IPS DF 19.7 (cell line): ENCODE data around the gene HS3ST5.
"Not testable (repeated sequence)": the region's sequence is repeated elsewhere in the genome, so short reads cannot be mapped to it uniquely, and the experiment has no call there.

ENCODE experiments used
- DNase-seq: peaks from one replicate; pipeline ENCODE4 v3.0.0-alpha.2; 2013; ENCODE audit warnings: low read depth, low spot score

The HS3ST5 gene

GRCh38 chr6:114155763-114156162, 187.1 kb downstream of the HS3ST5 start:
- no peak for DNase-seq

- DNase-seq: no peak
Observed at GRCh38 chr6:114154812-114155211, 188.0 kb downstream of the HS3ST5 start.

GRCh38 chr6:114153448-114153847, 189.4 kb downstream of the HS3ST5 start:
- no peak for DNase-seq

GRCh38 chr6:114151064-114151690, 191.6 kb downstream of the HS3ST5 start:
- DNase-seq: no peak

GRCh38 chr6:114149182-114149581, 193.6 kb downstream of the HS3ST5 start:
- DNase-seq: not testable (repeated sequence)

- DNase-seq: no peak
Observed at GRCh38 chr6:114144887-114145851, 197.7 kb downstream of the HS3ST5 start.

GRCh38 chr6:114142258-114142657, 200.6 kb downstream of the HS3ST5 start:
- no peak for DNase-seq

GRCh38 chr6:114140416-114140815, 202.4 kb downstream of the HS3ST5 start:
- no peak for DNase-seq

GRCh38 chr6:114138577-114139248, 204.1 kb downstream of the HS3ST5 start:
- no peak for DNase-seq

GRCh38 chr6:114135363-114135971, 207.4 kb downstream of the HS3ST5 start:
- DNase-seq: no peak

GRCh38 chr6:114133816-114134215, 209.0 kb downstream of the HS3ST5 start:
- DNase-seq: no peak

- no peak for DNase-seq
Observed at GRCh38 chr6:114131945-114132344, 210.9 kb downstream of the HS3ST5 start.

- no peak for DNase-seq
Observed at GRCh38 chr6:114125576-114125975, 217.2 kb downstream of the HS3ST5 start.

GRCh38 chr6:114121913-114122662, 220.7 kb downstream of the HS3ST5 start:
- DNase-seq: no peak

- DNase-seq: no peak
Observed at GRCh38 chr6:114119056-114119455, 223.8 kb downstream of the HS3ST5 start.

GRCh38 chr6:114115652-114116051, 227.2 kb downstream of the HS3ST5 start:
- DNase-seq: no peak

GRCh38 chr6:114108119-114109002, 234.5 kb downstream of the HS3ST5 start:
- no peak for DNase-seq

- no peak for DNase-seq
Observed at GRCh38 chr6:114106020-114106419, 236.8 kb downstream of the HS3ST5 start.

GRCh38 chr6:114101255-114101654, 241.6 kb downstream of the HS3ST5 start:
- DNase-seq: no peak
